ENCODE results near the gene RYR2.

The RYR2 gene

DNA sequence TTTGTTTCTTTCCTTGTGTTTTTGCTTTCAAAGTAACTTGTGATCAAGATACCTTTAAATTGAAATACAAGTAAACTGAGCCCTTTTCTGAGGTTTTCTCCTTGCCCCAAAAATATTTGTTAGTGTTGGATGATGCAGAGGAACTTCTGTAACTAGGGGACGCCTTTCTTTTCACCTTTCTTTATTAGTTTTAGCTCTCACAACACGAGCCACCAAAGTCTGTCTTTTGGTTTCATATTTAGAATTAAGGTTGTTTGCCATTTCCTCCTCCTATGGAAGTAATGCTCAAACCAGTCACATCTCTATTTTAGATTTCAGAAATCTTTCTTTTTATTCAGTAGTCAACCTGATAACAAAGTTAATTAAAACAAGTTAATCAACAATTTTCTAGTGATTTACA, 727.9 kb downstream of the RYR2 start:
- H3K27me3 ChIP-seq (ENCODE audit: insufficient read depth, low read length): no peaks in the 10 kb centered on the region
- H3K9me3 ChIP-seq (ENCODE audit: low read length): no peaks in the 10 kb centered on the region
- H3K4me3 ChIP-seq (ENCODE audit: low read depth, low read length, poor library complexity, severe bottlenecking): no peak overlapping the region
- no peak overlapping the region for H3K9ac ChIP-seq (ENCODE audit: low read length)
- H3F3A ChIP-seq (ENCODE audit: insufficient read depth, low read length): no peaks in the 10 kb centered on the region
- no peaks in the 10 kb centered on the region for H3K9me2 ChIP-seq (ENCODE audit: low read depth, low read length)
- H3K79me2 ChIP-seq (ENCODE audit: insufficient read depth, low read length): no peaks in the 10 kb centered on the region
- no peaks in the 10 kb centered on the region for H4K20me1 ChIP-seq (ENCODE audit: insufficient read depth, low read length)
- no peak overlapping the region for H2AFZ ChIP-seq (ENCODE audit: low read length)
- H3K4me1 ChIP-seq (ENCODE audit: insufficient read depth, low read length, severe bottlenecking): no peaks in the 10 kb centered on the region
- no peak for TF ChIP-seq EZH2 (IDR thresholded peaks at IDR 0.05; ENCODE audit: borderline replicate concordance, low read length)
- TF ChIP-seq CTCF (IDR thresholded peaks at IDR 0.05; ENCODE audit: low read length): no peak
- H3K27ac ChIP-seq (ENCODE audit: low read depth, low read length, poor library complexity, severe bottlenecking): no peak overlapping the region
- H3K36me3 ChIP-seq (ENCODE audit: insufficient read depth, low read length): no peaks in the 10 kb centered on the region
- H3K4me2 ChIP-seq (ENCODE audit: low read length): no peak overlapping the region

GRCh38 chr1:237772009-237772408, 730.0 kb downstream of the RYR2 start:
- no peak overlapping the region for H2AFZ ChIP-seq (ENCODE audit: low read length)
- H3K9me2 ChIP-seq (ENCODE audit: low read depth, low read length): no peaks in the 10 kb centered on the region
- no peak overlapping the region for H3K4me3 ChIP-seq (ENCODE audit: low read depth, low read length, poor library complexity, severe bottlenecking)
- H3K9me3 ChIP-seq (ENCODE audit: low read length): no peaks in the 10 kb centered on the region
- H3K27me3 ChIP-seq (ENCODE audit: insufficient read depth, low read length): no peaks in the 10 kb centered on the region
- no peaks in the 10 kb centered on the region for H3K79me2 ChIP-seq (ENCODE audit: insufficient read depth, low read length)
- H3F3A ChIP-seq (ENCODE audit: insufficient read depth, low read length): no peaks in the 10 kb centered on the region
- H4K20me1 ChIP-seq (ENCODE audit: insufficient read depth, low read length): no peaks in the 10 kb centered on the region
- no peaks in the 10 kb centered on the region for H3K36me3 ChIP-seq (ENCODE audit: insufficient read depth, low read length)
- H3K4me2 ChIP-seq (ENCODE audit: low read length): no peak overlapping the region
- no peak overlapping the region for H3K9ac ChIP-seq (ENCODE audit: low read length)
- no peaks in the 10 kb centered on the region for H3K4me1 ChIP-seq (ENCODE audit: insufficient read depth, low read length, severe bottlenecking)
- no peak for TF ChIP-seq EZH2 (IDR thresholded peaks at IDR 0.05; ENCODE audit: borderline replicate concordance, low read length)
- TF ChIP-seq CTCF (IDR thresholded peaks at IDR 0.05; ENCODE audit: low read length): no peak
- no peak overlapping the region for H3K27ac ChIP-seq (ENCODE audit: low read depth, low read length, poor library complexity, severe bottlenecking)

- no peaks in the 10 kb centered on the region for H3K9me2 ChIP-seq (ENCODE audit: low read depth, low read length)
- no peaks in the 10 kb centered on the region for H3K79me2 ChIP-seq (ENCODE audit: insufficient read depth, low read length)
- H3F3A ChIP-seq (ENCODE audit: insufficient read depth, low read length): no peaks in the 10 kb centered on the region
- H3K9me3 ChIP-seq (ENCODE audit: low read length): no peaks in the 10 kb centered on the region
- H3K9ac ChIP-seq (ENCODE audit: low read length): no peak overlapping the region
- no peak overlapping the region for H3K27ac ChIP-seq (ENCODE audit: low read depth, low read length, poor library complexity, severe bottlenecking)
- no peak for TF ChIP-seq CTCF (IDR thresholded peaks at IDR 0.05; ENCODE audit: low read length)
- no peak for TF ChIP-seq EZH2 (IDR thresholded peaks at IDR 0.05; ENCODE audit: borderline replicate concordance, low read length)
- H4K20me1 ChIP-seq (ENCODE audit: insufficient read depth, low read length): no peaks in the 10 kb centered on the region
- no peak overlapping the region for H3K4me2 ChIP-seq (ENCODE audit: low read length)
- H3K36me3 ChIP-seq (ENCODE audit: insufficient read depth, low read length): no peaks in the 10 kb centered on the region
- no peak overlapping the region for H2AFZ ChIP-seq (ENCODE audit: low read length)
- H3K4me3 ChIP-seq (ENCODE audit: low read depth, low read length, poor library complexity, severe bottlenecking): no peak overlapping the region
- no peaks in the 10 kb centered on the region for H3K4me1 ChIP-seq (ENCODE audit: insufficient read depth, low read length, severe bottlenecking)
- no peaks in the 10 kb centered on the region for H3K27me3 ChIP-seq (ENCODE audit: insufficient read depth, low read length)
Measured at GRCh38 chr1:237774246-237774645, 732.3 kb downstream of the RYR2 start.
